Bronchial epithelial cell (primary cell): ENCODE results near the gene PI4KA. TPM values are rescaled to one million over a fixed set of nuclear protein-coding genes. Genes with fewer than 3 reads are reported as not detected.

Experiments
- DNase-seq: peaks from one replicate; pipeline ENCODE4 v3.0.0-alpha.2; 2010; ENCODE audit warnings: low read depth
- FAIRE-seq: peaks from 2 replicates; lab custom pipeline; 2011; peaks lifted over from hg19 to GRCh38; lab: Jason Lieb, UNC
- H3K27me3 ChIP-seq: 2 replicates; pipeline ENCODE4 v1.5.1; 2011; ENCODE audit warnings: low read length; ENCODE audit not compliant: control insufficient read depth, insufficient read depth
- H3K36me3 ChIP-seq: 2 replicates; pipeline ENCODE4 v1.5.1; 2011; ENCODE audit warnings: low read length; ENCODE audit not compliant: control insufficient read depth, insufficient read depth
- H3K4me3 ChIP-seq: 2 replicates; pipeline ENCODE4 v1.5.1; 2011; ENCODE audit warnings: mild to moderate bottlenecking, low read depth, low read length, control low read depth
- total RNA-seq: library from RNA; depleted of rRNA; stranded (reverse); fragments of >200 nt; gene quantifications from 2 replicates; pipeline ENCODE4 v1.2.1, GENCODE V29; 2014
- TF ChIP-seq, protein P1 (sequence below): IDR thresholded peaks from 2 replicates; pipeline ENCODE4 v1.5.1; 2011; ENCODE audit warnings: mild to moderate bottlenecking, moderate library complexity, low read length, control low read depth, inconsistent platforms; ENCODE audit not compliant: insufficient read depth, severe bottlenecking

Gene PI4KA
- total RNA-seq, 1 donor from 2014 or later, result 9.5 TPM

DNA sequence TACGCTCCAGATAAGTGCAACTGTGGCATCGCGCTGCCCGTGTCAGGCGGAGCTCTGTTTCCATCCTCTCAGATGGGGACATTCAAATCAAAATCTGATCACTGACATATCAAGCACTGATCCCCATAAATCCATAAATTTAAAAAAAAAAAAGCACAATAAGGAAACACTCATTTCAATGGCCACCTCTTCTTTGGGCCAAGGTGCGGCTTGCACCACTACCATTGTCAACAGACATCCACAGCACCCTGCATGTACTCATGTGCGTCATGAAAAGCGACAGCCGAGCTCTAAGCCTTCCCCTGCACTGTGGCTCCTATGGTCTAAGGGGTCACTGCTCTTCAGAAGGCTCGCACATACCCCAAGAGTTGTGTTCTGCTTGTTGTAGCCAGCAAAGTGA lies 111.4 kb downstream of the PI4KA start:
- H3K27me3 ChIP-seq, result no peaks in the 10 kb centered on the region
- no peak overlapping the region for H3K4me3 ChIP-seq
- TF ChIP-seq, protein P1, sequence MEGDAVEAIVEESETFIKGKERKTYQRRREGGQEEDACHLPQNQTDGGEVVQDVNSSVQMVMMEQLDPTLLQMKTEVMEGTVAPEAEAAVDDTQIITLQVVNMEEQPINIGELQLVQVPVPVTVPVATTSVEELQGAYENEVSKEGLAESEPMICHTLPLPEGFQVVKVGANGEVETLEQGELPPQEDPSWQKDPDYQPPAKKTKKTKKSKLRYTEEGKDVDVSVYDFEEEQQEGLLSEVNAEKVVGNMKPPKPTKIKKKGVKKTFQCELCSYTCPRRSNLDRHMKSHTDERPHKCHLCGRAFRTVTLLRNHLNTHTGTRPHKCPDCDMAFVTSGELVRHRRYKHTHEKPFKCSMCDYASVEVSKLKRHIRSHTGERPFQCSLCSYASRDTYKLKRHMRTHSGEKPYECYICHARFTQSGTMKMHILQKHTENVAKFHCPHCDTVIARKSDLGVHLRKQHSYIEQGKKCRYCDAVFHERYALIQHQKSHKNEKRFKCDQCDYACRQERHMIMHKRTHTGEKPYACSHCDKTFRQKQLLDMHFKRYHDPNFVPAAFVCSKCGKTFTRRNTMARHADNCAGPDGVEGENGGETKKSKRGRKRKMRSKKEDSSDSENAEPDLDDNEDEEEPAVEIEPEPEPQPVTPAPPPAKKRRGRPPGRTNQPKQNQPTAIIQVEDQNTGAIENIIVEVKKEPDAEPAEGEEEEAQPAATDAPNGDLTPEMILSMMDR, result no peak
- DNase-seq (no peak), FAIRE-seq (no peak)
- H3K36me3 ChIP-seq, result peaks cover 13% of the 10 kb centered on the region

- no peak for DNase-seq
- TF ChIP-seq, protein P1, result no peak
- FAIRE-seq, result no peak
- Histone ChIP-seq H3K4me3 (no peak overlapping the region), H3K27me3 (no peaks in the 10 kb centered on the region), H3K36me3 (peaks cover 12% of the 10 kb centered on the region)
Observed at GRCh38 chr22:20746431-20747189, 112.0 kb downstream of the PI4KA start.

DNA sequence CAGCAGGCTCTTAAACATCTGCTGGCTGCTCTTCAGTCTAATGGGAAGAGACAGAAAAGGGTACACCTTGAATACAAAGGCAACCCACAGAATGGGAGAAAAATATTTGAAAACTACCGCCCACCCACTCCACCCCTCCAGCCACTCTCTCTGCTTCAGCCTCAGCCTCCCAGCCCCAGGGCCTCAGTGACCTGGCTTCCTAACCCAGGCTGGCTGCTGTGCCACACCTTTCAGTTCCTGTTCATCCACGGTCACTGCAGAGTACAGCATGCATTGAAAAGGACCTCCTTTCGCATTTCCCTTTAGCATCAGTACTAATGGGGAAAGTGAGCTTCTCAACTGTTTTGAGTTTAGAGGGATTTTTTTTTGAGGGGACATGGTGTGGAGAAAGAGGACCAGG lies 113.5 kb downstream of the PI4KA start:
- Histone ChIP-seq H3K36me3 (peaks cover 9% of the 10 kb centered on the region), H3K4me3 (no peak overlapping the region), H3K27me3 (no peaks in the 10 kb centered on the region)
- DNase-seq, result no peak
- no peak for FAIRE-seq
- TF ChIP-seq, protein P1, result no peak

DNA sequence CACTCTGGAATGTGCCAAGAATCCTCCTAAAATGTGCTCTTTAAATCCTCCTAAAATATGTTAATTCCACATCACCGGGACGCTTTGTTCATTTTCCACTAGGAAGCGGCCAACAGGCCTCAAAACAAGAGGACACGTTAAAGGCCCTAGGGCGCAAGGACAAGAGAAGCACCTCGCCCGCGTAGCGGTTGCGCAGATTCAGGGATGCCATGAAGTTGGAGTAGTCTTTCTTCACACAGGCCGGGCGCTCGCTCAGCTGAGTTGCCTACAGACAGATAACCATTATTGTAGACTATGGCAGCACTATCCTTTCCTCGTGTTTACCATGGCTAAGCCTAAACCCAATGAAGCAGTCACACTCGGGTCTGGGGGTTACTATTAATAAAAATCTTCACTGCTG lies 114.2 kb downstream of the PI4KA start:
- Histone ChIP-seq H3K36me3 (peaks cover 7% of the 10 kb centered on the region), H3K27me3 (no peaks in the 10 kb centered on the region), H3K4me3 (no peak overlapping the region)
- TF ChIP-seq, protein P1, result no peak
- DNase-seq (no peak), FAIRE-seq (no peak)

DNA sequence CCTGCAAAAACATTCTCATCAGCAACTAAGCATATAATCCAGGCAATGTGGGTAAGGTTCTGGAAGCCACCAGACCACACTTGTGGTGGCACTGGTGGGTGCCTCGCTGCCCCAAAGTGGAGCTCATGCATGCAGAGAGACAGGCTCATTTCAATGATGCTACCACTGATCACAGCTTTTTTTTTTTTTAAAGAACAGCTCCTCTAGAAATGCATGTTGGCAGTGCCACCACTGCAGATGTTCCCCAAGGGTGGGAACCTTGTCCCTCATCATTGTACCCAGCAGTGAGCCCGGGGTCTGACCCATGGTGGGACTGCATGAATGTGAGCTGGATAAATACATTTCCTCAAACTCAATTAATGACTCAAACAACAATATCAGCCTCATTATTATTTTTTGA lies 115.8 kb downstream of the PI4KA start:
- no peak for FAIRE-seq
- DNase-seq, result no peak
- H3K4me3 ChIP-seq, result no peak overlapping the region
- TF ChIP-seq, protein P1, result no peak
- H3K27me3 ChIP-seq, result no peaks in the 10 kb centered on the region
- H3K36me3 ChIP-seq, result peaks cover 10% of the 10 kb centered on the region
